H9 (cell line): ENCODE measurements around the gene CUBN. TPM values are rescaled to one million over a fixed set of nuclear protein-coding genes. Genes with fewer than 3 reads are reported as not detected.

Source experiments
- DNase-seq: peaks from one replicate; pipeline ENCODE4 v3.0.0-alpha.2; 2017
- H2AFZ ChIP-seq: one replicate; pipeline ENCODE4 v1.6.1; 2013; ENCODE audit warnings: mild to moderate bottlenecking, low read length, control low read depth, moderate library complexity
- H2AK5ac ChIP-seq: 2 replicates; pipeline ENCODE4 v1.6.1; 2013; ENCODE audit warnings: low read length, control low read depth, mixed read lengths; ENCODE audit not compliant: insufficient read length
- H2BK120ac ChIP-seq: one replicate; pipeline ENCODE4 v1.6.1; 2013; ENCODE audit warnings: low read depth, mild to moderate bottlenecking, low read length, control low read depth, inconsistent platforms; ENCODE audit not compliant: poor library complexity, severe bottlenecking
- H2BK12ac ChIP-seq: 2 replicates; pipeline ENCODE4 v1.6.1; 2013; ENCODE audit warnings: low read length, control low read depth, mixed read lengths, low read depth; ENCODE audit not compliant: insufficient read length
- H2BK15ac ChIP-seq: 2 replicates; pipeline ENCODE4 v1.6.1; 2013; ENCODE audit warnings: low read depth, low read length, control low read depth
- H2BK20ac ChIP-seq: one replicate; pipeline ENCODE4 v1.6.1; 2013; ENCODE audit warnings: low read depth, mild to moderate bottlenecking, low read length, control low read depth, inconsistent platforms; ENCODE audit not compliant: poor library complexity, severe bottlenecking
- H2BK5ac ChIP-seq: 2 replicates; pipeline ENCODE4 v1.6.1; 2013; ENCODE audit warnings: low read length, control low read depth, mixed read lengths; ENCODE audit not compliant: insufficient read length
- H3K14ac ChIP-seq: 2 replicates; pipeline ENCODE4 v1.6.1; 2013; ENCODE audit warnings: low read length, control low read depth; ENCODE audit not compliant: insufficient read depth
- H3K18ac ChIP-seq: 2 replicates; pipeline ENCODE4 v1.6.1; 2013; ENCODE audit warnings: low read depth, mild to moderate bottlenecking, mixed read lengths, low read length, control low read depth; ENCODE audit not compliant: insufficient read length
- H3K23ac ChIP-seq: 2 replicates; pipeline ENCODE4 v1.6.1; 2013; ENCODE audit warnings: low read length, control low read depth, mixed read lengths, low read depth; ENCODE audit not compliant: insufficient read length
- H3K23me2 ChIP-seq: 2 replicates; pipeline ENCODE4 v1.6.1; 2013; ENCODE audit warnings: low read depth, mild to moderate bottlenecking, mixed read lengths, low read length, control low read depth; ENCODE audit not compliant: insufficient read length, poor library complexity, severe bottlenecking
- H3K27ac ChIP-seq: 2 replicates; pipeline ENCODE4 v1.5.1; 2013; ENCODE audit warnings: low read length, control low read depth, mixed read lengths, low read depth; ENCODE audit not compliant: insufficient read length
- H3K27me3 ChIP-seq: 2 replicates; pipeline ENCODE4 v1.6.1; 2013; ENCODE audit warnings: low read length, control low read depth, inconsistent platforms; ENCODE audit not compliant: insufficient read depth
- H3K4ac ChIP-seq: 2 replicates; pipeline ENCODE4 v1.6.1; 2013; ENCODE audit warnings: low read depth, mild to moderate bottlenecking, control low read depth, inconsistent platforms, low read length, moderate library complexity
- H3K4me1 ChIP-seq: 2 replicates; pipeline ENCODE4 v1.6.1; 2013; ENCODE audit warnings: low read length, control low read depth, inconsistent platforms; ENCODE audit not compliant: insufficient read depth
- H3K4me2 ChIP-seq: 2 replicates; pipeline ENCODE4 v1.6.1; 2013; ENCODE audit warnings: low read length, control low read depth, mixed read lengths; ENCODE audit not compliant: insufficient read length, insufficient read depth
- H3K56ac ChIP-seq: 2 replicates; pipeline ENCODE4 v1.6.1; 2013; ENCODE audit warnings: low read depth, mild to moderate bottlenecking, mixed read lengths, low read length, control low read depth; ENCODE audit not compliant: insufficient read length
- H3K79me1 ChIP-seq: 2 replicates; pipeline ENCODE4 v1.6.1; 2013; ENCODE audit warnings: low read depth, mild to moderate bottlenecking, moderate library complexity, low read length, control low read depth, inconsistent platforms; ENCODE audit not compliant: insufficient read depth, poor library complexity, severe bottlenecking
- H3K79me2 ChIP-seq: 2 replicates; pipeline ENCODE4 v1.6.1; 2013; ENCODE audit warnings: low read length, control low read depth, inconsistent platforms; ENCODE audit not compliant: insufficient read depth
- H3K9ac ChIP-seq: 2 replicates; pipeline ENCODE4 v1.6.1; 2013; ENCODE audit warnings: low read length, control low read depth, mixed read lengths; ENCODE audit not compliant: insufficient read length; ENCODE audit errors: extremely low read depth
- H3K9me3 ChIP-seq: one replicate; pipeline ENCODE4 v1.6.1; 2013; ENCODE audit warnings: low read depth, low read length, inconsistent platforms; ENCODE audit not compliant: control insufficient read depth
- H3T11ph ChIP-seq: one replicate; pipeline ENCODE4 v1.6.1; 2013; ENCODE audit warnings: mild to moderate bottlenecking, low read length, control low read depth, inconsistent platforms
- H4K20me1 ChIP-seq: one replicate; pipeline ENCODE4 v1.6.1; 2013; ENCODE audit not compliant: control insufficient read depth, insufficient read length, insufficient read depth
- H4K5ac ChIP-seq: 2 replicates; pipeline ENCODE4 v1.6.1; 2013; ENCODE audit warnings: low read depth, mild to moderate bottlenecking, mixed read lengths, low read length, control low read depth; ENCODE audit not compliant: insufficient read length
- H4K8ac ChIP-seq: replicated peaks from 2 replicates; pipeline ENCODE4 v1.6.1; 2013; ENCODE audit warnings: low read length, control low read depth, mixed read lengths, low read depth; ENCODE audit not compliant: insufficient read length
- H4K91ac ChIP-seq: 2 replicates; pipeline ENCODE4 v1.6.1; 2013; ENCODE audit warnings: low read depth, mild to moderate bottlenecking, moderate library complexity, mixed read lengths, low read length, control low read depth; ENCODE audit not compliant: insufficient read length
- H3K27ac Mint-ChIP-seq, 3 experiments: 2 replicates in 2 of 3; 3 replicates in 1 of 3; pipeline ENCODE4 v1.8.0; 2020 to 2021; ENCODE audit warnings: mixed read lengths in 3 of 3, mild to moderate bottlenecking in 1 of 3, moderate library complexity in 1 of 3
- H3K27me3 Mint-ChIP-seq: 2 replicates; pipeline ENCODE4 v1.8.0; 2021; ENCODE audit warnings: low read depth, mild to moderate bottlenecking, moderate library complexity, mixed read lengths
- H3K36me3 Mint-ChIP-seq, 3 experiments: 2 replicates in 2 of 3; 3 replicates in 1 of 3; pipeline ENCODE4 v1.8.0; 2020 to 2021; ENCODE audit warnings: low read depth in 3 of 3, mixed read lengths in 3 of 3; ENCODE audit not compliant: insufficient read depth in 1 of 3
- H3K4me1 Mint-ChIP-seq, 2 experiments: 2 replicates each; pipeline ENCODE4 v1.8.0; 2020; ENCODE audit warnings: mixed read lengths in 2 of 2
- H3K4me3 Mint-ChIP-seq, 2 experiments: 2 replicates in 1 of 2; 3 replicates in 1 of 2; pipeline ENCODE4 v1.8.0; 2020 to 2021; ENCODE audit warnings: mild to moderate bottlenecking in 2 of 2, mixed read lengths in 2 of 2, moderate library complexity in 1 of 2
- H3K9me3 Mint-ChIP-seq, 2 experiments: 2 replicates in 1 of 2; 3 replicates in 1 of 2; pipeline ENCODE4 v1.8.0; 2020; ENCODE audit warnings: mild to moderate bottlenecking in 2 of 2, mixed read lengths in 2 of 2, moderate library complexity in 1 of 2
- CTCF ChIP-seq: fragments of 200-600 bp; sonication (generic); conservative IDR thresholded peaks from 3 replicates; pipeline ENCODE4 v1.8.0; 2021; ENCODE audit warnings: antibody characterized with exemption, mild to moderate bottlenecking
- WGBS: extraction: QIAGEN DNeasy Blood & Tissue Kit; methylation state at CpG from one replicate; pipeline ENCODE4 v1.1.7; 2013; ENCODE audit warnings: missing lambda C conversion rate, low lambda C conversion rate, mixed read lengths; ENCODE audit not compliant: insufficient read length; ENCODE audit errors: extremely low coverage; 5-methylcytosine and 5-hydroxymethylcytosine counted together
- total RNA-seq: library from RNA; stranded (reverse); gene quantifications from 2 replicates; pipeline ENCODE4 v1.2.1, GENCODE V29; 2021

Gene CUBN
- total RNA-seq, 1 experiment from 2014 or later: 0.26 TPM

- Mint-ChIP-seq H3K27ac (no peak overlapping the region), H3K4me3 (no peak overlapping the region), H3K9me3 (no peaks in the 10 kb centered on the region), H3K4me1 (peaks cover 16 to 17% of the 10 kb centered on the region in 2 experiments), H3K36me3 (no peaks in the 10 kb centered on the region), H3K27me3 (no peaks in the 10 kb centered on the region)
- no peak overlapping the region for H2AFZ ChIP-seq
- H4K8ac ChIP-seq: no peak overlapping the region
- H4K20me1 ChIP-seq: no peaks in the 10 kb centered on the region
- no peak overlapping the region for H2BK5ac ChIP-seq
- no peak overlapping the region for H2BK12ac ChIP-seq
- H3K79me1 ChIP-seq: no peaks in the 10 kb centered on the region
- no CpG with 5 or more reads among the region's 2 CpGs for WGBS
- H4K91ac ChIP-seq: no peak overlapping the region
- no peak overlapping the region for H3K14ac ChIP-seq
- no peak overlapping the region for H2BK120ac ChIP-seq
- H2BK15ac ChIP-seq: no peak overlapping the region
- H3K4me1 ChIP-seq: peaks cover 5% of the 10 kb centered on the region; the same call in 1 of the 2 replicates
- TF ChIP-seq CTCF: no peak
- no peak overlapping the region for H3K23ac ChIP-seq
- H3K56ac ChIP-seq: no peak overlapping the region
- no peak overlapping the region for H3T11ph ChIP-seq
- H3K9ac ChIP-seq: no peak overlapping the region
- no peak overlapping the region for H4K5ac ChIP-seq
- H2AK5ac ChIP-seq: no peak overlapping the region
- no peaks in the 10 kb centered on the region for H3K79me2 ChIP-seq
- H3K4me2 ChIP-seq: no peak overlapping the region
- H3K4ac ChIP-seq: no peak overlapping the region
- no peaks in the 10 kb centered on the region for H3K27me3 ChIP-seq
- H3K18ac ChIP-seq: no peak overlapping the region
- no peak overlapping the region for H3K27ac ChIP-seq
- no peak for DNase-seq
- no peaks in the 10 kb centered on the region for H3K9me3 ChIP-seq
- H2BK20ac ChIP-seq: no peak overlapping the region
- H3K23me2 ChIP-seq: no peaks in the 10 kb centered on the region
These were observed 51.7 kb downstream of the CUBN start for GRCh38 chr10:17077890-17078289.
